Activated CD4-positive, CD25-positive, alpha-beta regulatory T cell treated with anti-CD3 and anti-CD28 coated beads, Interleukin-2, amount 50 U/mL, for 16 hours (primary cell): ENCODE results near the gene ZDHHC21.

Source experiments
- DNase-seq: peaks from one replicate; pipeline ENCODE4 v3.0.0-alpha.2; 2020; ENCODE audit warnings: low read depth, low spot score

The ZDHHC21 gene

GRCh38 chr9:14616188-14616982, 76.8 kb downstream of the ZDHHC21 start:
- DNase-seq = no peak

- DNase-seq = no peak
Measured at GRCh38 chr9:14608540-14608939, 84.7 kb downstream of the ZDHHC21 start.

- no peak for DNase-seq
Measured at GRCh38 chr9:14597171-14597799, 95.9 kb downstream of the ZDHHC21 start.

- no peak for DNase-seq
Measured at GRCh38 chr9:14593406-14593805, 99.8 kb downstream of the ZDHHC21 start.

- DNase-seq = no peak
Measured at GRCh38 chr9:14591411-14591810, 101.8 kb downstream of the ZDHHC21 start.

- no peak for DNase-seq
Measured at GRCh38 chr9:14585730-14586473, 107.3 kb downstream of the ZDHHC21 start.

GRCh38 chr9:14584571-14584970, 108.7 kb downstream of the ZDHHC21 start:
- DNase-seq = no peak

- no peak for DNase-seq
Measured at GRCh38 chr9:14578030-14578429, 115.2 kb downstream of the ZDHHC21 start.

GRCh38 chr9:14574173-14574572, 119.1 kb downstream of the ZDHHC21 start:
- DNase-seq = no peak

GRCh38 chr9:14573319-14573718, 119.9 kb downstream of the ZDHHC21 start:
- DNase-seq = no peak

GRCh38 chr9:14565352-14566016, 127.7 kb downstream of the ZDHHC21 start:
- DNase-seq = no peak

GRCh38 chr9:14563902-14564624, 129.2 kb downstream of the ZDHHC21 start:
- DNase-seq = no peak

- DNase-seq = no peak
Measured at GRCh38 chr9:14561929-14562405, 131.3 kb downstream of the ZDHHC21 start.
